Mesenchymal stem cell (in vitro differentiated cells and primary cell): ENCODE results near the gene ERC2.
A peak's percentile ranks its signal among the peaks of the same experiment; 100 is the strongest.

Experiments used
- DNase-seq: peaks from one replicate; pipeline ENCODE4 v3.0.0-alpha.2; 2013
- H2AFZ ChIP-seq: one replicate; pipeline ENCODE4 v1.6.1; 2013; ENCODE audit warnings: low read depth, mild to moderate bottlenecking, control low read depth, inconsistent platforms, low read length, moderate library complexity
- H2AK5ac ChIP-seq: 2 replicates; pipeline ENCODE4 v1.6.1; 2013; ENCODE audit warnings: low read length, moderate library complexity, mild to moderate bottlenecking, inconsistent platforms; ENCODE audit not compliant: severe bottlenecking
- H2BK120ac ChIP-seq: one replicate; pipeline ENCODE4 v1.6.1; 2013; ENCODE audit warnings: low read depth, mild to moderate bottlenecking, inconsistent platforms, low read length, moderate library complexity
- H2BK12ac ChIP-seq, 2 experiments: one replicate each; pipeline ENCODE4 v1.6.1; 2013; ENCODE audit warnings: inconsistent platforms in 2 of 2, low read length in 2 of 2, mild to moderate bottlenecking in 2 of 2, moderate library complexity in 2 of 2, control low read depth in 1 of 2
- H2BK15ac ChIP-seq: one replicate; pipeline ENCODE4 v1.6.1; 2013; ENCODE audit warnings: mild to moderate bottlenecking, low read depth, inconsistent platforms; ENCODE audit not compliant: poor library complexity, severe bottlenecking
- H2BK5ac ChIP-seq: 2 replicates; pipeline ENCODE4 v1.6.1; 2013; ENCODE audit warnings: low read depth, mild to moderate bottlenecking, low read length, control low read depth, inconsistent platforms; ENCODE audit not compliant: poor library complexity, severe bottlenecking
- H3K14ac ChIP-seq, 2 experiments: one replicate each; pipeline ENCODE4 v1.6.1; 2013; ENCODE audit warnings: inconsistent platforms in 2 of 2, low read length in 2 of 2, control low read depth in 1 of 2, mild to moderate bottlenecking in 1 of 2, moderate library complexity in 1 of 2
- H3K18ac ChIP-seq, 2 experiments: one replicate each; pipeline ENCODE4 v1.6.1; 2013; ENCODE audit warnings: inconsistent platforms in 2 of 2, low read length in 2 of 2, control low read depth in 1 of 2, low read depth in 1 of 2, mild to moderate bottlenecking in 1 of 2
- H3K23ac ChIP-seq, 2 experiments: one replicate each; pipeline ENCODE4 v1.6.1; 2013; ENCODE audit warnings: inconsistent platforms in 2 of 2, low read length in 2 of 2, mild to moderate bottlenecking in 2 of 2, moderate library complexity in 2 of 2, control low read depth in 1 of 2
- H3K27ac ChIP-seq: 2 replicates; pipeline ENCODE4 v1.5.1; 2013; ENCODE audit warnings: mild to moderate bottlenecking, moderate library complexity, low read length, control low read depth, inconsistent platforms; ENCODE audit not compliant: poor library complexity, severe bottlenecking
- H3K27me3 ChIP-seq, 2 experiments: 2 replicates each; pipeline versions ENCODE4 v1.6.1 to v1.7.0; 2013; ENCODE audit warnings: low read length in 2 of 2, mild to moderate bottlenecking in 2 of 2, moderate library complexity in 2 of 2, control low read depth in 1 of 2, inconsistent platforms in 1 of 2; ENCODE audit not compliant: control insufficient read depth in 1 of 2, insufficient read depth in 1 of 2
- H3K36me3 ChIP-seq, 2 experiments: 2 replicates each; pipeline versions ENCODE4 v1.6.1 to v1.7.0; 2013; ENCODE audit warnings: low read length in 2 of 2, control low read depth in 1 of 2, inconsistent platforms in 1 of 2, low read depth in 1 of 2, mild to moderate bottlenecking in 1 of 2; ENCODE audit not compliant: insufficient read depth in 2 of 2, control insufficient read depth in 1 of 2
- H3K4ac ChIP-seq, 2 experiments: one replicate each; pipeline ENCODE4 v1.6.1; 2013; ENCODE audit warnings: inconsistent platforms in 2 of 2, low read length in 2 of 2, mild to moderate bottlenecking in 2 of 2, moderate library complexity in 2 of 2, control low read depth in 1 of 2, low read depth in 1 of 2
- H3K4me1 ChIP-seq: 2 replicates; pipeline ENCODE4 v1.6.1; 2013; ENCODE audit warnings: low read depth, low read length, control low read depth; ENCODE audit not compliant: control insufficient read depth, insufficient read depth
- H3K4me2 ChIP-seq: 2 replicates; pipeline ENCODE4 v1.6.1; 2013; ENCODE audit warnings: low read length, mild to moderate bottlenecking, inconsistent platforms; ENCODE audit not compliant: poor library complexity, severe bottlenecking
- H3K4me3 ChIP-seq, 2 experiments: 2 replicates each; pipeline versions ENCODE4 v1.5.1 to v1.7.0; 2013; ENCODE audit warnings: low read length in 2 of 2, mild to moderate bottlenecking in 2 of 2, control low read depth in 1 of 2, low read depth in 1 of 2; ENCODE audit not compliant: insufficient read depth in 1 of 2
- H3K79me1 ChIP-seq: replicated peaks from 2 replicates; pipeline ENCODE4 v1.6.1; 2013; ENCODE audit warnings: mild to moderate bottlenecking, control low read depth, low read length, inconsistent platforms; ENCODE audit not compliant: poor library complexity, severe bottlenecking
- H3K9ac ChIP-seq: 2 replicates; pipeline ENCODE4 v1.7.0; 2013; ENCODE audit warnings: mild to moderate bottlenecking, low read length, moderate library complexity
- H3K9me3 ChIP-seq: 2 replicates; pipeline ENCODE4 v1.7.0; 2013; ENCODE audit warnings: mild to moderate bottlenecking, low read length; ENCODE audit not compliant: control insufficient read depth
- H4K8ac ChIP-seq: one replicate; pipeline ENCODE4 v1.6.1; 2013; ENCODE audit warnings: inconsistent platforms, mild to moderate bottlenecking, low read length, moderate library complexity
- H4K91ac ChIP-seq: one replicate; pipeline ENCODE4 v1.6.1; 2013; ENCODE audit warnings: mild to moderate bottlenecking, low read length, inconsistent platforms
- WGBS: methylation state at CpG from one replicate; pipeline ENCODE4 v1.1.7; 2013; ENCODE audit warnings: mixed read lengths; 5-methylcytosine and 5-hydroxymethylcytosine counted together

ERC2 gene

DNA sequence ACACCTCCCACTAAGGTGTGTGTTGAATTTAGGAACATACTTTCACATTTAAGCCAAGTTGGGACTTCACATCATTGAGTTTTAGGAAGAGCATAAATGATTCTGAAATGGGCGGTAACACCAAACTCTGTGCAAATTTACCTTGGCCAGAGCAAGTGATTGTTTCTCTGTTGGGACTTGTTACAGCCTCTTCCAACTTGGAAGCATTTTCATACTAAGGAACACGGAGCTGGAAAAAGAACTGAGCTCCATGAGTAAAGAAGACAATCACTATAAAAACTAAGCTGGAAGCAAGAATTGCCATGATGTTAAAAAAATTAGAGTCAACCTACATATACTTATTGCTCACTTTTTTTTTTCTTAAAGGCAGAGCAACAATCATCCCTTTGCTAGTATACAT lies 371.3 kb downstream of the ERC2 start:
- Histone ChIP-seq H3K23ac (no peak overlapping the region), H2AK5ac (no peak overlapping the region), H2AFZ (no peak overlapping the region), H3K27me3 (no peaks in the 10 kb centered on the region), H3K9me3 (no peaks in the 10 kb centered on the region), H3K79me1 (no peaks in the 10 kb centered on the region), H3K9ac (no peak overlapping the region), H3K4me1 (no peaks in the 10 kb centered on the region), H2BK5ac (no peak overlapping the region), H4K91ac (no peak overlapping the region), H2BK120ac (no peak overlapping the region), H2BK15ac (no peak overlapping the region), H3K4ac (no peak overlapping the region), H3K36me3 (no peaks in the 10 kb centered on the region), H4K8ac (no peak overlapping the region), H3K27ac (no peak overlapping the region), H3K4me2 (no peak overlapping the region), H3K14ac (no peak overlapping the region), H2BK12ac (no peak overlapping the region), H3K18ac (no peak overlapping the region), H3K4me3 (no peak overlapping the region)
- WGBS: 100% methylated on average over 1 of the region's 2 CpGs
- no peak for DNase-seq

DNA sequence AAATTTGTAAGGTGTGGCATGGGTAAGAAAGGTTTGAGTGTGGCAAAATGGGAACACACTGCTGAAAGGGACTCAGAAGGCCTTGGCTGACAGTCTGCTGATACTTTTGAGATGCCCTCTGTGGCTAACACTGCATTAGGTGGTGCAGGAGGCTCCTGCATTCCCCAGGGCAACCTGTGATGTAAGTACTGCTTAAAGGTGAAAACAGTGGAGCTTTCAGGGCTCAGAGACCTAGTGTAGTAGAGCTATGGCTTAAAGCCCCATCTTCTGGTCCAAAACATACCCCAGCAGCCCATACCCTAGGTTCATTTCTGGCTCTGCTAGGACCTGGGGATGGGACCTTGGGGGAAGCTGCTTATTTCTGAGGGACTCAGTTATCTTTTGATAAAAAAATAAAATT lies 374.1 kb downstream of the ERC2 start:
- Histone ChIP-seq H3K23ac (no peak overlapping the region), H2BK12ac (peak overlapping the region in 1 of 2 experiments; percentile 77), H2BK5ac (no peak overlapping the region), H3K4me3 (no peak overlapping the region), H2AFZ (no peak overlapping the region), H3K4ac (no peak overlapping the region), H2AK5ac (no peak overlapping the region), H3K9me3 (no peaks in the 10 kb centered on the region), H2BK15ac (no peak overlapping the region), H3K9ac (no peak overlapping the region), H3K4me2 (no peak overlapping the region), H3K36me3 (no peaks in the 10 kb centered on the region), H3K27me3 (no peaks in the 10 kb centered on the region), H3K18ac (no peak overlapping the region), H4K91ac (no peak overlapping the region), H3K79me1 (no peaks in the 10 kb centered on the region), H3K27ac (no peak overlapping the region), H4K8ac (no peak overlapping the region), H3K14ac (no peak overlapping the region), H3K4me1 (no peaks in the 10 kb centered on the region), H2BK120ac (no peak overlapping the region)
- no peak for DNase-seq

DNA sequence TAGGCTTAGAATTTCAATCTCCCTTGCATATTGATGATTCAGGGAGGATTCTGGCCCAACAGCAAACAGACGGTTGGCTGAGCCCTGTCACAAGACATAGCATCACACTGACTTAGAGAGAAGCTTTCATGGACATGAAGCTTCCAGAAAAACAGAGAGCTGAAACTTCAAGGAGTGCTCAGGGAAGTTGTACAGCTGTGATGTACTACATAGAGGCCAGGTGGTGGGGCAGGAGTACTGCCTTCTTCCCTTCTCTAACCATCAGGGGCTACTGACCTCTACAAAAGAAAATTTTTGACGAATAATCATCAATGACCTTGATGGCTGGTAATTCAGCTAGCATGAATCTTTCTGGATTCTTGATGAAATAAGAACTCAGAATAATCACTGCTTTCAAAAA lies 378.5 kb downstream of the ERC2 start:
- H2BK15ac ChIP-seq: no peak overlapping the region
- no peak overlapping the region for H3K27ac ChIP-seq
- H3K18ac ChIP-seq: no peak overlapping the region
- H4K91ac ChIP-seq: no peak overlapping the region
- no peak for DNase-seq
- H2BK5ac ChIP-seq: no peak overlapping the region
- H3K9ac ChIP-seq: no peak overlapping the region
- no peak overlapping the region for H3K4me2 ChIP-seq
- H4K8ac ChIP-seq: no peak overlapping the region
- H3K14ac ChIP-seq: no peak overlapping the region
- no peak overlapping the region for H2AFZ ChIP-seq
- H2AK5ac ChIP-seq: no peak overlapping the region
- H3K23ac ChIP-seq: no peak overlapping the region
- no peaks in the 10 kb centered on the region for H3K4me1 ChIP-seq
- H3K4me3 ChIP-seq: no peak overlapping the region
- H3K9me3 ChIP-seq: no peaks in the 10 kb centered on the region
- no peak overlapping the region for H2BK120ac ChIP-seq
- WGBS: 100% methylated on average over 2 of the region's 2 CpGs
- no peaks in the 10 kb centered on the region for H3K79me1 ChIP-seq
- H3K4ac ChIP-seq: no peak overlapping the region
- H3K36me3 ChIP-seq: no peaks in the 10 kb centered on the region
- no peaks in the 10 kb centered on the region for H3K27me3 ChIP-seq
- H2BK12ac ChIP-seq: no peak overlapping the region

DNA sequence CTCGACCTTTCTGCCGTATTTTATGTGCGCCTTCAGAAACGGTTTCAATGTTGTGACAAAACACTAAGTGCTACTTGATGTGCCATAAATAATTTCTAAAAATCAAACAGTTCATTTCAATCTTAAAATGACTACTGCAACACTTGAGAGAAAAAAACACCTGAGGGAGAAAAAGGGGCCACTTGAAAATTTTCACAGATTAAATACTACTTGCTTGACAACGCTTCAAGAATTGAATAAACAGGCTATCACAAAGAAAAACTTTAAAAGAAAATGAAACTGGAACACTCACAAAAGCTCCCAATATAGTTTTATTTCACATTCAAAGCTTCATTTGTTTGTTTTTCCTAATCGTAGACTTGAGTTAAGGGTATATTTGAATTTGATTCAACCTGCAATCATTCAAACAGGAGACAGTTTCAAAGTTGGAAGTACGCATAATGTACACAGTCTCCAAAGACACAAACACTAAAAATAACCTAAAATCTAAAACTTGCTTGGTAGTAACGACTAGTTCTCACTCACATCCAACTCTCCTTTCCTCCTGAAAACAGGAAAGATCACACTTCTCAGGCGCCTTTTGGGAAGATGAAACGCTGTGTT lies 380.7 kb downstream of the ERC2 start:
- no peak overlapping the region for H2BK15ac ChIP-seq
- H3K4me2 ChIP-seq: no peak overlapping the region
- no peak for DNase-seq
- no peaks in the 10 kb centered on the region for H3K4me1 ChIP-seq
- no peaks in the 10 kb centered on the region for H3K9me3 ChIP-seq
- H3K23ac ChIP-seq: no peak overlapping the region
- no peak overlapping the region for H3K14ac ChIP-seq
- no peaks in the 10 kb centered on the region for H3K27me3 ChIP-seq
- H3K27ac ChIP-seq: no peak overlapping the region
- no peak overlapping the region for H2AK5ac ChIP-seq
- H3K79me1 ChIP-seq: no peaks in the 10 kb centered on the region
- no peak overlapping the region for H3K9ac ChIP-seq
- no peak overlapping the region for H4K91ac ChIP-seq
- H2BK5ac ChIP-seq: no peak overlapping the region
- H3K4ac ChIP-seq: no peak overlapping the region
- H3K18ac ChIP-seq: no peak overlapping the region
- H3K36me3 ChIP-seq: no peaks in the 10 kb centered on the region
- H3K4me3 ChIP-seq: no peak overlapping the region
- H2BK120ac ChIP-seq: no peak overlapping the region
- no peak overlapping the region for H2BK12ac ChIP-seq
- no peak overlapping the region for H4K8ac ChIP-seq
- 91% methylated on average over 7 of the region's 10 CpGs for WGBS
- H2AFZ ChIP-seq: no peak overlapping the region
